ENCODE results near the gene LCP1.
"Not testable (repeated sequence)": the region's sequence is repeated elsewhere in the genome, so short reads cannot be mapped to it uniquely, and the experiment has no call there.

The LCP1 gene

GRCh38 chr13:46181377-46181839, 569 bp downstream of the LCP1 start:
- no peak for DNase-seq

GRCh38 chr13:46179969-46180763, 1.8 kb downstream of the LCP1 start:
- no peak for DNase-seq

GRCh38 chr13:46179491-46179908, 2.5 kb downstream of the LCP1 start:
- DNase-seq: no peak

- no peak for DNase-seq
These were observed 3.2 kb downstream of the LCP1 start for GRCh38 chr13:46178821-46179220.

- DNase-seq: no peak
These were observed 3.8 kb downstream of the LCP1 start for GRCh38 chr13:46178143-46178542.

- DNase-seq: no peak
These were observed 5.2 kb downstream of the LCP1 start for GRCh38 chr13:46176756-46177155.

- no peak for DNase-seq
These were observed 8.3 kb downstream of the LCP1 start for GRCh38 chr13:46173656-46174055.

GRCh38 chr13:46172531-46172991, 9.4 kb downstream of the LCP1 start:
- DNase-seq: no peak

GRCh38 chr13:46171739-46172138, 10.2 kb downstream of the LCP1 start:
- no peak for DNase-seq

GRCh38 chr13:46171217-46171616, 10.8 kb downstream of the LCP1 start:
- DNase-seq: no peak

- no peak for DNase-seq
These were observed 11.3 kb downstream of the LCP1 start for GRCh38 chr13:46170687-46171086.

GRCh38 chr13:46170268-46170667, 11.7 kb downstream of the LCP1 start:
- DNase-seq: no peak

- no peak for DNase-seq
These were observed 12.2 kb downstream of the LCP1 start for GRCh38 chr13:46169758-46170157.

GRCh38 chr13:46168783-46169182, 13.2 kb downstream of the LCP1 start:
- no peak for DNase-seq

- no peak for DNase-seq
These were observed 13.6 kb downstream of the LCP1 start for GRCh38 chr13:46168341-46168740.

- DNase-seq: no peak
These were observed 14.9 kb downstream of the LCP1 start for GRCh38 chr13:46166947-46167610.

- no peak for DNase-seq
These were observed 15.8 kb downstream of the LCP1 start for GRCh38 chr13:46166224-46166584.

GRCh38 chr13:46165485-46166223, 16.3 kb downstream of the LCP1 start:
- DNase-seq: no peak

GRCh38 chr13:46164661-46165060, 17.3 kb downstream of the LCP1 start:
- DNase-seq: no peak

GRCh38 chr13:46162741-46163140, 19.2 kb downstream of the LCP1 start:
- not testable (repeated sequence) for DNase-seq

- DNase-seq: no peak
These were observed 21.4 kb downstream of the LCP1 start for GRCh38 chr13:46160471-46161066.

- no peak for DNase-seq
These were observed 21.9 kb downstream of the LCP1 start for GRCh38 chr13:46160065-46160464.

- DNase-seq: no peak
These were observed 23.0 kb downstream of the LCP1 start for GRCh38 chr13:46158983-46159382.
